IMR-90 (cell line): ENCODE results near the gene ZNF446. TPM values are rescaled to one million over a fixed set of nuclear protein-coding genes. Genes with fewer than 3 reads are reported as not detected.

Experiments
- ATAC-seq: fragments of 200-7000 bp; cut with Tn5 transposase; 2 replicates; pipeline ENCODE4 v1.9.1; 2020; ENCODE audit warnings: low read depth, mild to moderate bottlenecking, moderate library complexity
- BruUV-seq: library from RNA; stranded (reverse); fragments of 400-500 nt; replicated peaks from 2 replicates; lab custom pipeline; 2021; lab: Mats Ljungman, UMichigan
- CTCF ChIA-PET: fragments of 300-600 bp; formaldehyde crosslinking; extraction: SDS; loops from one replicate; lab custom pipeline; 2021; ENCODE audit warnings: antibody characterized with exemption; lab: Yijun Ruan, JAX
- POLR2A ChIA-PET: fragments of 300-600 bp; sonication (Branson Sonifier 250); formaldehyde crosslinking; loops from one replicate; lab custom pipeline; 2022; ENCODE audit warnings: antibody characterized with exemption; ENCODE audit not compliant: unreplicated experiment; lab: Charles Lee
- DNase-seq: peaks from one replicate; pipeline ENCODE4 v3.0.0; 2013
- H2AFZ ChIP-seq: replicated peaks from 2 replicates; pipeline ENCODE3; 2013; ENCODE audit warnings: low read length, mild to moderate bottlenecking; ENCODE audit not compliant: poor library complexity
- H2AK5ac ChIP-seq: 2 replicates; pipeline ENCODE4 v1.6.1; 2013; ENCODE audit warnings: low read depth, low read length, inconsistent platforms
- H2AK9ac ChIP-seq: replicated peaks from 2 replicates; pipeline ENCODE3; 2013; ENCODE audit warnings: mild to moderate bottlenecking, low read depth, low read length, moderate library complexity; ENCODE audit not compliant: poor library complexity
- H2BK120ac ChIP-seq: 2 replicates; pipeline ENCODE4 v1.6.1; 2013; ENCODE audit warnings: low read depth, low read length, inconsistent platforms
- H2BK15ac ChIP-seq: 3 replicates; pipeline ENCODE4 v1.6.1; 2013; ENCODE audit warnings: low read depth, low read length, inconsistent platforms
- H2BK20ac ChIP-seq: 2 replicates; pipeline ENCODE4 v1.6.1; 2013; ENCODE audit warnings: low read depth, mild to moderate bottlenecking, inconsistent platforms, low read length, moderate library complexity
- H2BK5ac ChIP-seq: 2 replicates; pipeline ENCODE4 v1.6.1; 2013; ENCODE audit warnings: mild to moderate bottlenecking, low read depth, low read length, inconsistent platforms; ENCODE audit not compliant: poor library complexity, severe bottlenecking
- H3K14ac ChIP-seq: replicated peaks from 2 replicates; pipeline ENCODE4 v1.6.1; 2013; ENCODE audit warnings: low read depth, low read length, inconsistent platforms
- H3K18ac ChIP-seq: 2 replicates; pipeline ENCODE4 v1.6.1; 2013; ENCODE audit warnings: low read depth, low read length, control low read depth
- H3K23ac ChIP-seq: 2 replicates; pipeline ENCODE4 v1.6.1; 2013; ENCODE audit warnings: low read depth, low read length, inconsistent platforms
- H3K27ac ChIP-seq: 2 replicates; pipeline ENCODE4 v1.5.1; 2013; ENCODE audit warnings: mild to moderate bottlenecking, control low read depth, low read length; ENCODE audit not compliant: insufficient read depth
- H3K27me3 ChIP-seq: 2 replicates; pipeline ENCODE4 v1.6.1; 2013; ENCODE audit warnings: low read length; ENCODE audit not compliant: control insufficient read depth, insufficient read depth
- H3K36me3 ChIP-seq: 2 replicates; pipeline ENCODE4 v1.6.1; 2013; ENCODE audit warnings: low read length, mixed read lengths; ENCODE audit not compliant: control insufficient read depth, insufficient read depth
- H3K4ac ChIP-seq: 2 replicates; pipeline ENCODE4 v1.6.1; 2013; ENCODE audit warnings: low read depth, low read length, inconsistent platforms
- H3K4me1 ChIP-seq: 2 replicates; pipeline ENCODE4 v1.6.1; 2013; ENCODE audit warnings: low read length, mixed read lengths; ENCODE audit not compliant: control insufficient read depth, insufficient read depth
- H3K4me2 ChIP-seq: 2 replicates; pipeline ENCODE4 v1.6.1; 2013; ENCODE audit warnings: low read depth, mild to moderate bottlenecking, control low read depth, low read length, moderate library complexity
- H3K4me3 ChIP-seq: 2 replicates; pipeline ENCODE4 v1.5.1; 2013; ENCODE audit warnings: low read depth, mild to moderate bottlenecking, control low read depth, low read length, moderate library complexity; ENCODE audit not compliant: insufficient read depth
- H3K56ac ChIP-seq: 2 replicates; pipeline ENCODE4 v1.6.1; 2013; ENCODE audit warnings: low read length, inconsistent platforms; ENCODE audit not compliant: insufficient read depth; ENCODE audit errors: extremely low read depth
- H3K79me1 ChIP-seq, 2 experiments: 2 replicates each; pipeline ENCODE4 v1.6.1; 2013; ENCODE audit warnings: low read length in 2 of 2, inconsistent platforms in 1 of 2, low read depth in 1 of 2
- H3K9ac ChIP-seq: 2 replicates; pipeline ENCODE4 v1.6.1; 2013; ENCODE audit warnings: low read depth, low read length, control low read depth
- H3K9me1 ChIP-seq: 2 replicates; pipeline ENCODE4 v1.6.1; 2013; ENCODE audit warnings: low read length, inconsistent platforms; ENCODE audit not compliant: insufficient read depth
- H3K9me3 ChIP-seq: 2 replicates; pipeline ENCODE4 v1.6.1; 2013; ENCODE audit warnings: low read length; ENCODE audit not compliant: control insufficient read depth, insufficient read depth
- H4K20me1 ChIP-seq: 2 replicates; pipeline ENCODE4 v1.6.1; 2013; ENCODE audit warnings: low read length, inconsistent platforms; ENCODE audit not compliant: insufficient read depth
- H4K5ac ChIP-seq: 2 replicates; pipeline ENCODE4 v1.6.1; 2013; ENCODE audit warnings: mild to moderate bottlenecking, low read depth, low read length, control low read depth
- H4K8ac ChIP-seq, 2 experiments: 2 replicates each; pipeline ENCODE4 v1.6.1; 2013; ENCODE audit warnings: low read depth in 2 of 2, low read length in 2 of 2, control low read depth in 1 of 2, inconsistent platforms in 1 of 2
- H4K91ac ChIP-seq: 2 replicates; pipeline ENCODE4 v1.6.1; 2013; ENCODE audit warnings: low read depth, low read length, inconsistent platforms; ENCODE audit not compliant: insufficient read depth
- CEBPB ChIP-seq: IDR thresholded peaks from 2 replicates; pipeline ENCODE4 v1.6.1; 2012; ENCODE audit warnings: low read depth, low read length, improper control_type of control experiment
- CHD1 ChIP-seq: IDR thresholded peaks from 2 replicates; pipeline ENCODE4 v1.6.1; 2012; ENCODE audit warnings: low read depth, low read length, improper control_type of control experiment
- ELK1 ChIP-seq: fragments of 150-350 bp; IDR thresholded peaks from 2 replicates; pipeline ENCODE4 v1.6.1; 2016; ENCODE audit warnings: low read depth, mild to moderate bottlenecking, low read length, moderate library complexity, borderline replicate concordance
- MAZ ChIP-seq: IDR thresholded peaks from 2 replicates; pipeline ENCODE4 v1.6.1; 2012; ENCODE audit warnings: low read depth, mild to moderate bottlenecking, low read length, improper control_type of control experiment, moderate library complexity, borderline replicate concordance
- MXI1 ChIP-seq: IDR thresholded peaks from 2 replicates; pipeline ENCODE4 v1.6.1; 2012; ENCODE audit warnings: low read depth, mild to moderate bottlenecking, low read length, moderate library complexity, borderline replicate concordance
- NFE2L2 ChIP-seq: fragments of 150-350 bp; IDR thresholded peaks from 2 replicates; pipeline ENCODE4 v1.6.1; 2016; ENCODE audit warnings: low read depth, mild to moderate bottlenecking, low read length
- POLR2A ChIP-seq: IDR thresholded peaks from 2 replicates; pipeline ENCODE4 v1.6.1; 2012; ENCODE audit warnings: mild to moderate bottlenecking, low read depth, low read length
- SMC3 ChIP-seq: fragments of 150-350 bp; IDR thresholded peaks from 2 replicates; pipeline ENCODE4 v1.6.1; 2016; ENCODE audit warnings: low read depth, mild to moderate bottlenecking, antibody characterized with exemption, low read length, moderate library complexity
- WGBS, 2 experiments: methylation state at CpG; one replicate each; pipeline versions ENCODE4 v1.1.5 to v1.1.7; 2013; ENCODE audit warnings: missing lambda C conversion rate in 2 of 2; ENCODE audit not compliant: insufficient read length in 1 of 2; ENCODE audit errors: extremely low coverage in 2 of 2; 5-methylcytosine and 5-hydroxymethylcytosine counted together
- dilution Hi-C: fragments of 300-500 bp; cut with HindIII; formaldehyde crosslinking; loops from one replicate; pipeline ENCODE4 v1.14.3; 2018; ENCODE audit warnings: low sequenced_read_pairs; ENCODE audit not compliant: unreplicated experiment
- in situ Hi-C: fragments of 300-500 bp; cut with MboI; formaldehyde crosslinking; loops from 3 replicates; pipeline ENCODE4 v1.14.3; 2019; ENCODE audit warnings: low sequenced_read_pairs, inconsistent platforms, mixed read lengths
- intact Hi-C: fragments of 100-400 bp; cut with micrococcal nuclease; formaldehyde crosslinking; loops from 2 replicates; pipeline ENCODE4 v1.10.0; 2022
- polyA plus RNA-seq, 3 experiments: library from polyadenylated mRNA; depleted of rRNA; stranded (reverse); fragments of >200 nt; gene quantifications; 2 replicates each; pipeline ENCODE4 v1.2.3, GENCODE V29; 2012; ENCODE audit warnings: low replicate concordance in 1 of 3
- total RNA-seq: library from RNA; depleted of rRNA; stranded (reverse); fragments of >200 nt; gene quantifications from 2 replicates; pipeline ENCODE4 v1.2.3, GENCODE V29; 2012

The ZNF446 gene
- total and polyA plus RNA-seq, 2 of the 4 experiments (the other 2 are of a cell fraction): 4.8 to 6.9 TPM

GRCh38 chr19:58521651-58522050, 45.5 kb downstream of the ZNF446 start:
- Histone ChIP-seq H2BK15ac (no peak overlapping the region), H3K23ac (no peak overlapping the region), H2BK20ac (no peak overlapping the region), H4K20me1 (peaks cover 19% of the 10 kb centered on the region), H3K27ac (no peak overlapping the region), H3K14ac (no peak overlapping the region), H4K5ac (no peak overlapping the region), H2AFZ (peak overlapping the region; percentile 14), H4K91ac (no peak overlapping the region), H3K9me3 (no peaks in the 10 kb centered on the region), H2AK5ac (no peak overlapping the region), H3K9ac (no peak overlapping the region), H2BK120ac (no peak overlapping the region), H3K18ac (no peak overlapping the region), H3K79me1 (peaks cover 0 to 27% of the 10 kb centered on the region in 2 experiments; a peak in 3 of 4 replicates), H2AK9ac (no peak overlapping the region), H4K8ac (no peak overlapping the region), H3K56ac (0 out of 2 replicates have a peak overlapping the region, but pooled peaks have one; percentile 6), H3K4ac (no peak overlapping the region), H2BK5ac (no peak overlapping the region), H3K9me1 (peaks cover 11% of the 10 kb centered on the region), H3K4me2 (no peak overlapping the region), H3K36me3 (peaks cover 6% of the 10 kb centered on the region; the same call in 1 of the 2 replicates), H3K27me3 (no peaks in the 10 kb centered on the region), H3K4me3 (no peak overlapping the region), H3K4me1 (peaks cover 6% of the 10 kb centered on the region)
- no peak for ATAC-seq
- ChIA-PET POLR2A (no interaction called here), CTCF (no interaction called here)
- no CpG with 5 or more reads among the region's 4 CpGs for WGBS, 2 experiments
- TF ChIP-seq ELK1: no peak
- TF ChIP-seq SMC3: no peak
- no peak for TF ChIP-seq POLR2A
- no peak for TF ChIP-seq MAZ
- TF ChIP-seq CHD1: no peak
- no peak for TF ChIP-seq MXI1
- no peak for TF ChIP-seq CEBPB
- no peak for TF ChIP-seq NFE2L2
- no peak for DNase-seq
- no TSS peak for BruUV-seq
- in situ Hi-C loops (no loop called here), intact Hi-C loops (no loop called here), dilution Hi-C loops (no loop called here)
